Measurements from ENCODE around the gene UHRF1. TPM values are rescaled to one million over a fixed set of nuclear protein-coding genes. Genes with fewer than 3 reads are reported as not detected.

Gene UHRF1
- total RNA-seq, 1 donor from 2014 or later, result 0.32 TPM

DNA sequence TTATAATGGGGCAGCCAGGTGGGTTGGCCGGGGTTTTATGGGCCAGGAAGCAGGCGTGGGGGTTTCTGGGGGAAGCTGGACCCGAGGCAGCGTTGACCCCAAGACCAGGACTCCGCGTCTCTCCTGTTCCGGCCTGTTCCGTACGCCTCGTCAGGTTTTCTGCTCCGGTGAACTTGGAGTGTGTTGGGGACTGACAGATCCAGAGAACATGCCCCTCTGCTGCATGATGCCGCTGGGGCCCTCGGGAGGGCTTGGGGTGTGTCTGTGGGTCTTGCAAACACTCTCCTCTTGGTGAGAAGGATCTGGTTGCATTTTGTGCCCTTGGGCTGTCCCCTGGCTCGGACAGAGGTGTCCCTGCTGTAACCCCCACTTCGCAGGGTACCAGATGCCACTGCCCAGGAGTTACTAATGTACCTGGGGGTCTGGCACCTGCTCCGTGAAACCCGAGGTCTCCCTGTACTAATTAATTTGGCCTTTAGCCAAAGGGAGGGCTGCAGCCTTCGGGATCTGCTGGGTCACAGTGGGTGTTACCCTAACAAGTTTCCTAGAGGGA is 75.2 kb downstream of the UHRF1 start:
- Histone ChIP-seq H3K4me3 (no peak overlapping the region), H3K9me3 (no peaks in the 10 kb centered on the region), H3K4me1 (peaks cover 0 to 14% of the 10 kb centered on the region in 2 donors), H3K27ac (no peak overlapping the region), H3K27me3 (no peaks in the 10 kb centered on the region), H3K36me3 (no peaks in the 10 kb centered on the region)
- DNase-seq (ENCODE audit: low spot score in 2 of 2), result no peak
- TF ChIP-seq CTCF (IDR thresholded peaks at IDR 0.05), result no peak
- intact Hi-C loops (cut with DNase I), result no loop called here

DNA sequence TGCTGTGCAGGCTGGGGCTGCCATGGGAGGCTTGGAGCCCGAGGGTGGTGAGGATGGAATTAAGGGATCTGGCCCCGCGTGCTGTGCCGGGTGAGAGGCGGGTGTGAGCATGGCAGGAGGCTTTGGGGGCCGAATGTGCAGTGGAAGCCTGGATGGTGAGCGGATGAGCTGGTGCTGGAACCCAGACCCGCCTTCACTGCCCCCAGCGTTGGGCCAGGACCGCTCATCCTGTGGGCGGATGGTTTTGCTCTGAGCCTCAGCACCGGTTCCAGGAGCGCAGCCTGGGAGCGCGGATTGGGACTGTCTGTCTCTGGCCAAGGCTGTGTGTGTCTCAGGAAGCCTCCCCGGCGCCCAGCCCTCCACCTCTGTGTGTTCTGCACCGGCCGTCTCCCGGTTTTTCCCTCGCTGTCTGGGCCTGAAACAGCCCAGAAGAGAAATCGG is 76.3 kb downstream of the UHRF1 start:
- H3K27me3 ChIP-seq, result no peaks in the 10 kb centered on the region
- no peak overlapping the region for H3K27ac ChIP-seq
- no peaks in the 10 kb centered on the region for H3K9me3 ChIP-seq
- intact Hi-C loops (cut with DNase I), result no loop called here
- no peak for TF ChIP-seq CTCF (IDR thresholded peaks at IDR 0.05)
- H3K4me3 ChIP-seq, result no peak overlapping the region
- H3K4me1 ChIP-seq, result peaks cover 0 to 14% of the 10 kb centered on the region in 2 donors
- DNase-seq (ENCODE audit: low spot score in 2 of 2), result no peak
- H3K36me3 ChIP-seq, result no peaks in the 10 kb centered on the region

DNA sequence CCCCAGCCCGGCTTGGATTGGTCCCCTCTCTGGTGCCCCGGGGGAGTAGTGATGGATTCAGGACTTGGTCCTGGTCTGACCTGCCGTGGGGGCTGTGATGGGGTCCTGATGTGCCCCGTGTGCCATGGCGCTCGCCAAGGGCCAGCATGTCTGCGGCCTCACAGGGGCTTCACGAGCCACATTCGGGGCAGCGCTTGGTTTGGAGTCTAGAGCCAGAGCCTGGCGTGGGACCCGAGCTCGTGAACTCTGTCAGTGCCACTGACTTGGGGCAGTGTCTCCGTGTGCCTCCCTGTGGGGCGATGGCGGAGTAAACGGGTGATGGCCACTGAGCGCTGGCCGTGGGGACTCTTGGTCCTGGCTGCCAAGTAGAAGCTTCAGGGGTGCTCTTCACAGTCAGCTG is 76.8 kb downstream of the UHRF1 start:
- DNase-seq (ENCODE audit: low spot score in 2 of 2), result no peak
- H3K27ac ChIP-seq, result no peak overlapping the region
- H3K4me1 ChIP-seq, result peaks cover 0 to 14% of the 10 kb centered on the region in 2 donors
- H3K27me3 ChIP-seq, result no peaks in the 10 kb centered on the region
- intact Hi-C loops (cut with DNase I), result no loop called here
- no peak for TF ChIP-seq CTCF (IDR thresholded peaks at IDR 0.05)
- no peaks in the 10 kb centered on the region for H3K36me3 ChIP-seq
- no peak overlapping the region for H3K4me3 ChIP-seq
- H3K9me3 ChIP-seq, result no peaks in the 10 kb centered on the region

DNA sequence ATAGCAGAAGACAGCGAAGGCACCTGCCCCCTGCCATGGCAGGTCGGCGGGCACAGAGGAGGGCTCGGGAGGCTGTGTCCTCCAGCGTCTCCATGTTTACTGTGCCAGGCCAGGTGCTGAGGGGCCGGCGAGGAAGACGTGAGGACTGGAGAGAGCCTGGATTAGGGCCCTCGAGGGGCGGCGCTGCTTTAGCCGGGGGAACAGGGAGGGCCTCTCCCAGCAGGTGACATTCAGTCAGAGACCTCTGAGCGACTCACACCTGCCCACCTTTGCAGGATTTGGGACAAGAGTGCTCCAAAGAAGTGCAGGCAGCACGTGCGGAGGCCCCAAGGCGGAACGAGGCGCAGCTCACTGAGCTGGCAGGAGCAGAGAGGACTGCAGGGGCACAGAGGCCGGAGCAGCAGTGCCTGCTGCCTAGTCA is 77.2 kb downstream of the UHRF1 start:
- H3K4me1 ChIP-seq, result peaks cover 0 to 14% of the 10 kb centered on the region in 2 donors

GRCh38 chr19:4987256-4987655 is 78.0 kb downstream of the UHRF1 start:
- intact Hi-C loops (cut with DNase I), result no loop called here
- H3K27me3 ChIP-seq, result no peaks in the 10 kb centered on the region
- H3K4me1 ChIP-seq, result peaks cover 0 to 14% of the 10 kb centered on the region in 2 donors
- no peak for DNase-seq (ENCODE audit: low spot score in 2 of 2)
- H3K36me3 ChIP-seq, result no peaks in the 10 kb centered on the region
- no peak for TF ChIP-seq CTCF (IDR thresholded peaks at IDR 0.05)
- H3K27ac ChIP-seq, result no peak overlapping the region
- H3K9me3 ChIP-seq, result no peaks in the 10 kb centered on the region
- no peak overlapping the region for H3K4me3 ChIP-seq

More for the DNA sequence above, 77.2 kb downstream of the UHRF1 start:
- H3K9me3 ChIP-seq, result no peaks in the 10 kb centered on the region
- H3K27me3 ChIP-seq, result no peaks in the 10 kb centered on the region
- H3K4me3 ChIP-seq, result no peak overlapping the region
- TF ChIP-seq CTCF (IDR thresholded peaks at IDR 0.05), result no peak
- intact Hi-C loops (cut with DNase I), result no loop called here
- DNase-seq (ENCODE audit: low spot score in 2 of 2), result no peak
- H3K27ac ChIP-seq, result no peak overlapping the region
- no peaks in the 10 kb centered on the region for H3K36me3 ChIP-seq
